ACHN (cell line): ENCODE data around the gene LRRC49.
"Not testable (repeated sequence)": the region's sequence is repeated elsewhere in the genome, so short reads cannot be mapped to it uniquely, and the experiment has no call there.

Experiments used
- DNase-seq: peaks from one replicate; pipeline ENCODE4 v3.0.0-alpha.2; 2015
- in situ Hi-C: cut with HindIII; loops from 2 replicates; pipeline ENCODE4 v1.10.0; 2017; ENCODE audit warnings: low sequenced_read_pairs, low pct_ligation_motif_present, low pct_unique_long_range_greater_than_20kb

Gene LRRC49

GRCh38 chr15:70956201-70956995 lies 63.8 kb downstream of the LRRC49 start:
- no peak for DNase-seq
- in situ Hi-C loops: no loop called here

- no peak for DNase-seq
- in situ Hi-C loops: no loop called here
Measured at GRCh38 chr15:70962084-70962483, 69.5 kb downstream of the LRRC49 start.

GRCh38 chr15:70963199-70963598 lies 70.6 kb downstream of the LRRC49 start:
- no peak for DNase-seq
- in situ Hi-C loops: no loop called here

GRCh38 chr15:70964058-70964457 lies 71.4 kb downstream of the LRRC49 start:
- in situ Hi-C loops: no loop called here

GRCh38 chr15:70964686-70965085 lies 72.1 kb downstream of the LRRC49 start:
- in situ Hi-C loops: no loop called here
- DNase-seq: no peak

More at GRCh38 chr15:70964058-70964457, 71.4 kb downstream of the LRRC49 start:
- DNase-seq: no peak

GRCh38 chr15:70967646-70968045 lies 75.0 kb downstream of the LRRC49 start:
- no peak for DNase-seq
- in situ Hi-C loops: no loop called here

- peak; percentile 33 for DNase-seq
- in situ Hi-C loops: no loop called here
Measured at GRCh38 chr15:70974004-70974832, 81.6 kb downstream of the LRRC49 start.

GRCh38 chr15:70976851-70977250 lies 84.2 kb downstream of the LRRC49 start:
- in situ Hi-C loops: no loop called here
- DNase-seq: no peak

GRCh38 chr15:70995383-70995970 lies 102.9 kb downstream of the LRRC49 start:
- in situ Hi-C loops: no loop called here
- DNase-seq: no peak

GRCh38 chr15:70998319-70998718 lies 105.7 kb downstream of the LRRC49 start:
- DNase-seq: no peak
- in situ Hi-C loops: no loop called here

- no peak for DNase-seq
Measured at GRCh38 chr15:71002316-71002715, 109.7 kb downstream of the LRRC49 start.

GRCh38 chr15:71003319-71003718 lies 110.7 kb downstream of the LRRC49 start:
- in situ Hi-C loops: loop anchor here (25.0 kb wide), 1 partner anchor 434 kb away; no protein-coding TSS in a partner anchor
- DNase-seq: no peak

More at GRCh38 chr15:71002316-71002715, 109.7 kb downstream of the LRRC49 start:
- in situ Hi-C loops: loop anchor here (25.0 kb wide), 1 partner anchor 435 kb away; no protein-coding TSS in a partner anchor

- DNase-seq: not testable (repeated sequence)
- in situ Hi-C loops: loop anchor here (25.0 kb wide), 1 partner anchor 433 kb away; no protein-coding TSS in a partner anchor
Measured at GRCh38 chr15:71004506-71004905, 111.9 kb downstream of the LRRC49 start.

- in situ Hi-C loops: loop anchor here (25.0 kb wide), 1 partner anchor 431 kb away; no protein-coding TSS in a partner anchor
- no peak for DNase-seq
Measured at GRCh38 chr15:71005895-71006294, 113.3 kb downstream of the LRRC49 start.

GRCh38 chr15:71008250-71008870 lies 115.7 kb downstream of the LRRC49 start:
- DNase-seq: no peak

GRCh38 chr15:71010472-71010871 lies 117.8 kb downstream of the LRRC49 start:
- in situ Hi-C loops: loop anchor here (25.0 kb wide), 1 partner anchor 427 kb away; no protein-coding TSS in a partner anchor
- no peak for DNase-seq

More at GRCh38 chr15:71008250-71008870, 115.7 kb downstream of the LRRC49 start:
- in situ Hi-C loops: loop anchor here (25.0 kb wide), 1 partner anchor 429 kb away; no protein-coding TSS in a partner anchor

- in situ Hi-C loops: loop anchor here (25.0 kb wide), 1 partner anchor 426 kb away; no protein-coding TSS in a partner anchor
- no peak for DNase-seq
Measured at GRCh38 chr15:71010997-71011396, 118.4 kb downstream of the LRRC49 start.

GRCh38 chr15:71011503-71012155 lies 119.0 kb downstream of the LRRC49 start:
- peak; percentile 57 for DNase-seq
- in situ Hi-C loops: loop anchor here (25.0 kb wide), 1 partner anchor 426 kb away; no protein-coding TSS in a partner anchor
